HepG2 (cell line): ENCODE results near the gene POLH. TPM values are rescaled to one million over a fixed set of nuclear protein-coding genes. Genes with fewer than 3 reads are reported as not detected.

Source experiments
- CENPT ChIP-seq: sonication (generic); formaldehyde crosslinking; IDR thresholded peaks from 2 replicates; pipeline ENCODE4 v1.8.0; 2022; ENCODE audit warnings: low read depth, mild to moderate bottlenecking, moderate library complexity, missing genetic modification reagents
- CSRNP2 ChIP-seq: sonication (generic); formaldehyde crosslinking; conservative IDR thresholded peaks from 2 replicates; pipeline ENCODE4 v1.8.0; 2022; ENCODE audit warnings: low read depth, missing genetic modification reagents
- DDIT3 ChIP-seq: sonication (generic); formaldehyde crosslinking; IDR thresholded peaks from 2 replicates; pipeline ENCODE4 v1.4.0; 2020; ENCODE audit warnings: mild to moderate bottlenecking, missing genetic modification reagents
- FOXK1 ChIP-seq: sonication (generic); formaldehyde crosslinking; IDR thresholded peaks from 2 replicates; pipeline ENCODE4 v1.4.0; 2020; ENCODE audit warnings: low read depth, missing genetic modification reagents, borderline replicate concordance
- GMEB1 ChIP-seq: sonication (generic); formaldehyde crosslinking; IDR thresholded peaks from 2 replicates; pipeline ENCODE4 v1.5.1; 2020; ENCODE audit warnings: missing genetic modification reagents, mild to moderate bottlenecking, borderline replicate concordance
- GZF1 ChIP-seq: sonication (generic); formaldehyde crosslinking; IDR thresholded peaks from 2 replicates; pipeline ENCODE4 v1.5.1; 2020; ENCODE audit warnings: mild to moderate bottlenecking, missing genetic modification reagents
- MZF1 ChIP-seq: sonication (generic); formaldehyde crosslinking; IDR thresholded peaks from 2 replicates; pipeline ENCODE4 v1.8.1; 2023; ENCODE audit warnings: mild to moderate bottlenecking, missing genetic modification reagents, borderline replicate concordance
- POGZ ChIP-seq: sonication (generic); formaldehyde crosslinking; IDR thresholded peaks from 2 replicates; pipeline ENCODE4 v1.4.0; 2020; ENCODE audit warnings: mild to moderate bottlenecking, missing genetic modification reagents
- PPARG ChIP-seq: conservative IDR thresholded peaks from 2 replicates; pipeline ENCODE4 v1.6.1; 2016; ENCODE audit warnings: missing biosample characterization, missing genetic modification reagents
- RFX1 ChIP-seq: fragments of 450-650 bp; IDR thresholded peaks from 2 replicates; pipeline ENCODE4 v1.6.1; 2017
- SOX6 ChIP-seq, 2 experiments: fragments of 450-650 bp in 1 of 2; sonication (generic) in 1 of 2; formaldehyde crosslinking in 1 of 2; IDR thresholded peaks; 2 replicates each; pipeline versions ENCODE4 v1.4.0 to v1.6.1; 2017 to 2020; ENCODE audit warnings: antibody characterized with exemption in 1 of 2, mild to moderate bottlenecking in 1 of 2, missing genetic modification reagents in 1 of 2
- THAP9 ChIP-seq: sonication (generic); formaldehyde crosslinking; IDR thresholded peaks from 2 replicates; pipeline ENCODE4; 2020; ENCODE audit warnings: missing genetic modification reagents, mild to moderate bottlenecking, borderline replicate concordance
- ZBTB25 ChIP-seq: IDR thresholded peaks from 2 replicates; pipeline ENCODE4 v1.6.1; 2018; ENCODE audit warnings: missing genetic modification reagents
- ZBTB7B ChIP-seq: sonication (generic); formaldehyde crosslinking; IDR thresholded peaks from 2 replicates; pipeline ENCODE4 v1.4.0; 2020; ENCODE audit warnings: missing genetic modification reagents
- ZNF230 ChIP-seq: sonication (generic); formaldehyde crosslinking; IDR thresholded peaks from 2 replicates; pipeline ENCODE4 v1.4.0; 2020; ENCODE audit warnings: mild to moderate bottlenecking, missing genetic modification reagents
- ZNF331 ChIP-seq: sonication (generic); formaldehyde crosslinking; IDR thresholded peaks from 2 replicates; pipeline ENCODE4 v1.4.0; 2020; ENCODE audit warnings: missing genetic modification reagents
- ZNF33A ChIP-seq: sonication (generic); formaldehyde crosslinking; IDR thresholded peaks from 2 replicates; pipeline ENCODE4 v1.5.1; 2020; ENCODE audit warnings: missing genetic modification reagents, mild to moderate bottlenecking, moderate library complexity, borderline replicate concordance
- ZNF496 ChIP-seq: sonication (generic); formaldehyde crosslinking; IDR thresholded peaks from 2 replicates; pipeline ENCODE4 v1.8.1; 2023; ENCODE audit warnings: mild to moderate bottlenecking, moderate library complexity, missing genetic modification reagents; ENCODE audit not compliant: insufficient replicate concordance
- ZNF576 ChIP-seq: sonication (generic); formaldehyde crosslinking; IDR thresholded peaks from 2 replicates; pipeline ENCODE4 v1.4.0; 2020; ENCODE audit warnings: mild to moderate bottlenecking, missing genetic modification reagents
- ZNF589 ChIP-seq: sonication (generic); formaldehyde crosslinking; conservative IDR thresholded peaks from 2 replicates; pipeline ENCODE4 v1.8.0; 2022; ENCODE audit warnings: mild to moderate bottlenecking, moderate library complexity, missing genetic modification reagents
- ZNF850 ChIP-seq: sonication (generic); formaldehyde crosslinking; conservative IDR thresholded peaks from 2 replicates; pipeline ENCODE4 v1.9.0; 2021; ENCODE audit warnings: mild to moderate bottlenecking, missing genetic modification reagents
- polyA plus RNA-seq, 8 experiments: library from polyadenylated mRNA; depleted of rRNA in 3 of 8; stranded (reverse) in 7 of 8; unstranded in 1 of 8; fragments of >200 nt; fragmentation: Illumina TruSeq in 4 of 8; extraction: Trizol in 4 of 8; gene quantifications; 2 replicates each; pipeline versions ENCODE4 v1.2.1 to v1.2.3, GENCODE V29; 2011 to 2016; ENCODE audit warnings: low read depth in 4 of 8, missing spikeins in 1 of 8, mixed read lengths in 1 of 8; ENCODE audit not compliant: insufficient read depth in 1 of 8
- total RNA-seq, 5 experiments: library from RNA; depleted of rRNA; stranded (reverse); fragments of >200 nt; fragmentation: Illumina TruSeq; extraction: Trizol; gene quantifications; 2 replicates each; pipeline ENCODE4 v1.2.3, GENCODE V29; 2016; ENCODE audit warnings: low read depth in 1 of 5

The POLH gene
- total and polyA plus RNA-seq, 2 of the 13 experiments (the other 11 are each of a cell fraction or from before 2014, with no cell fraction given): 11.6 to 25.0 TPM

GRCh38 chr6:43629505-43630300, 53.7 kb downstream of the POLH start (continued):
- TF ChIP-seq SOX6 (IDR thresholded peaks at IDR 0.05) (no peak), SOX6 (CRISPR knock-in tag; IDR thresholded peaks at IDR 0.05) (peak; percentile 79), CENPT (no peak), ZNF576 (CRISPR knock-in tag) (no peak), ZNF496 (CRISPR knock-in tag) (no peak), ZNF331 (CRISPR knock-in tag) (peak; percentile 83), PPARG (CRISPR knock-in tag) (peak; percentile 49), ZNF33A (CRISPR knock-in tag) (no peak), POGZ (CRISPR knock-in tag) (peak; percentile 75), ZBTB7B (CRISPR knock-in tag) (peak; percentile 0), ZNF850 (CRISPR knock-in tag) (no peak), DDIT3 (CRISPR knock-in tag) (no peak), RFX1 (no peak), ZBTB25 (CRISPR knock-in tag) (peak; percentile 91; the same call in 1 of the 2 replicates), FOXK1 (peak; percentile 71; the same call in 1 of the 2 replicates), THAP9 (CRISPR knock-in tag) (peak; percentile 53; the same call in 1 of the 2 replicates), ZNF230 (CRISPR knock-in tag) (peak; percentile 36; the same call in 1 of the 2 replicates), GZF1 (CRISPR knock-in tag) (0 out of 2 replicates have a peak, but pooled peaks have one; percentile 37), CSRNP2 (no peak), ZNF589 (no peak; the same call in 1 of the 2 replicates), GMEB1 (CRISPR knock-in tag) (peak; percentile 83), MZF1 (CRISPR knock-in tag) (no peak)
